ENCODE data around the gene IL3.

DNA sequence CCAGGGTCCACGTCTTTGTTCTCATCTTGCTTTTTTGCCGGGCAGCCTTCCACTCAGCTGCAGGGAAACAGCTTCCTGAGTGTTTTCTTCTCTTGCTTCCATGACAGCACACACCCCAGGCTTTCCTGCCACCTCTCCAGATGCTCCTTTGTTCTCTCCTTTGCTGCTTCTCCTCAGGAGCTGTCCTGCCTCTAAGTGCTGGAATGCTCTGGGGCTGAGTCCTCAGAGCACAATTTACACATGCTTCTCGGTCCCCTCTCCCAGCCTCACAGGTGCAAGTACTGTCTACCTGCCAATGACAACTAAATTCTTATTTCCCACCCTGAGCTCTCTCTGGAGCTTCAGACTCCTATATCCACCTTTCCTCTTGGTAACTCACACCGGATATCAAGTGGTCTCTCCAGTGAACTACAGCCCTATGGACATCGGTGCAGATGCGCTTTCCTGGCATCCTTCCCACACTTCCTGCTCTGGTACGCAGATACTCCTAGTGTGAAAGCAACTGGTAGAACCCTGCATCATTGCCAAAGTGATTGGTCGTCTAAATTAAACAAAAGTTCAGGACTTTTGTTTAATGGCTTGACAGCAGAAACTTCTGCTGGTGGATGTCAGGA lies 35.6 kb upstream of the IL3 start:
- TF ChIP-seq, protein P1, sequence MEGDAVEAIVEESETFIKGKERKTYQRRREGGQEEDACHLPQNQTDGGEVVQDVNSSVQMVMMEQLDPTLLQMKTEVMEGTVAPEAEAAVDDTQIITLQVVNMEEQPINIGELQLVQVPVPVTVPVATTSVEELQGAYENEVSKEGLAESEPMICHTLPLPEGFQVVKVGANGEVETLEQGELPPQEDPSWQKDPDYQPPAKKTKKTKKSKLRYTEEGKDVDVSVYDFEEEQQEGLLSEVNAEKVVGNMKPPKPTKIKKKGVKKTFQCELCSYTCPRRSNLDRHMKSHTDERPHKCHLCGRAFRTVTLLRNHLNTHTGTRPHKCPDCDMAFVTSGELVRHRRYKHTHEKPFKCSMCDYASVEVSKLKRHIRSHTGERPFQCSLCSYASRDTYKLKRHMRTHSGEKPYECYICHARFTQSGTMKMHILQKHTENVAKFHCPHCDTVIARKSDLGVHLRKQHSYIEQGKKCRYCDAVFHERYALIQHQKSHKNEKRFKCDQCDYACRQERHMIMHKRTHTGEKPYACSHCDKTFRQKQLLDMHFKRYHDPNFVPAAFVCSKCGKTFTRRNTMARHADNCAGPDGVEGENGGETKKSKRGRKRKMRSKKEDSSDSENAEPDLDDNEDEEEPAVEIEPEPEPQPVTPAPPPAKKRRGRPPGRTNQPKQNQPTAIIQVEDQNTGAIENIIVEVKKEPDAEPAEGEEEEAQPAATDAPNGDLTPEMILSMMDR (IDR thresholded peaks at IDR 0.05; ENCODE audit: insufficient read depth, low read length): no peak
- no peak for TF ChIP-seq POLR2AphosphoS5 (IDR thresholded peaks at IDR 0.05; ENCODE audit: low read depth)
- TF ChIP-seq, protein P2, sequence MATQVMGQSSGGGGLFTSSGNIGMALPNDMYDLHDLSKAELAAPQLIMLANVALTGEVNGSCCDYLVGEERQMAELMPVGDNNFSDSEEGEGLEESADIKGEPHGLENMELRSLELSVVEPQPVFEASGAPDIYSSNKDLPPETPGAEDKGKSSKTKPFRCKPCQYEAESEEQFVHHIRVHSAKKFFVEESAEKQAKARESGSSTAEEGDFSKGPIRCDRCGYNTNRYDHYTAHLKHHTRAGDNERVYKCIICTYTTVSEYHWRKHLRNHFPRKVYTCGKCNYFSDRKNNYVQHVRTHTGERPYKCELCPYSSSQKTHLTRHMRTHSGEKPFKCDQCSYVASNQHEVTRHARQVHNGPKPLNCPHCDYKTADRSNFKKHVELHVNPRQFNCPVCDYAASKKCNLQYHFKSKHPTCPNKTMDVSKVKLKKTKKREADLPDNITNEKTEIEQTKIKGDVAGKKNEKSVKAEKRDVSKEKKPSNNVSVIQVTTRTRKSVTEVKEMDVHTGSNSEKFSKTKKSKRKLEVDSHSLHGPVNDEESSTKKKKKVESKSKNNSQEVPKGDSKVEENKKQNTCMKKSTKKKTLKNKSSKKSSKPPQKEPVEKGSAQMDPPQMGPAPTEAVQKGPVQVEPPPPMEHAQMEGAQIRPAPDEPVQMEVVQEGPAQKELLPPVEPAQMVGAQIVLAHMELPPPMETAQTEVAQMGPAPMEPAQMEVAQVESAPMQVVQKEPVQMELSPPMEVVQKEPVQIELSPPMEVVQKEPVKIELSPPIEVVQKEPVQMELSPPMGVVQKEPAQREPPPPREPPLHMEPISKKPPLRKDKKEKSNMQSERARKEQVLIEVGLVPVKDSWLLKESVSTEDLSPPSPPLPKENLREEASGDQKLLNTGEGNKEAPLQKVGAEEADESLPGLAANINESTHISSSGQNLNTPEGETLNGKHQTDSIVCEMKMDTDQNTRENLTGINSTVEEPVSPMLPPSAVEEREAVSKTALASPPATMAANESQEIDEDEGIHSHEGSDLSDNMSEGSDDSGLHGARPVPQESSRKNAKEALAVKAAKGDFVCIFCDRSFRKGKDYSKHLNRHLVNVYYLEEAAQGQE (IDR thresholded peaks at IDR 0.05; ENCODE audit: insufficient replicate concordance, low read depth): peak; percentile 86
